Heart left ventricle (tissue), 16 donors: Measurements from ENCODE around the gene RBMS3. TPM values are rescaled to one million over a fixed set of nuclear protein-coding genes. Genes with fewer than 3 reads are reported as not detected.

ENCODE experiments used
- ATAC-seq, 4 donors: fragments of 200-7000 bp; cut with Tn5 transposase; one replicate each; pipeline ENCODE4 v1.9.1; 2020 to 2022; ENCODE audit warnings: moderate library complexity in 4 of 4, mild to moderate bottlenecking in 3 of 4, moderate number of reproducible peaks in 1 of 4
- DNase-seq, 5 donors: peaks; one replicate each; pipeline ENCODE4 v3.0.0-alpha.2; 2020
- H3K27ac ChIP-seq, 12 donors: fragments of 200-600 bp; sonication (generic) in 4 of 12; one replicate each; pipeline versions ENCODE4 v1.5.0 to v1.8.0; 2016 to 2022; ENCODE audit warnings: mild to moderate bottlenecking in 2 of 12
- H3K27me3 ChIP-seq, 9 donors: fragments of 200-600 bp; sonication (generic) in 2 of 9; one replicate each; pipeline versions ENCODE4 v1.5.1 to v1.8.0; 2016 to 2022; ENCODE audit warnings: mild to moderate bottlenecking in 3 of 9
- H3K36me3 ChIP-seq, 9 donors: fragments of 200-600 bp; sonication (generic) in 2 of 9; one replicate each; pipeline versions ENCODE4 v1.5.0 to v1.8.0; 2018 to 2022; ENCODE audit warnings: mild to moderate bottlenecking in 2 of 9
- H3K4me1 ChIP-seq, 12 donors: fragments of 200-600 bp; sonication (generic) in 4 of 12; one replicate each; pipeline versions ENCODE4 v1.5.0 to v1.8.0; 2016 to 2022; ENCODE audit warnings: mild to moderate bottlenecking in 3 of 12
- H3K4me3 ChIP-seq, 12 donors: fragments of 200-600 bp; sonication (generic) in 4 of 12; one replicate each; pipeline versions ENCODE4 v1.5.0 to v1.8.0; 2017 to 2022; ENCODE audit warnings: mild to moderate bottlenecking in 9 of 12, moderate library complexity in 4 of 12
- H3K9me3 ChIP-seq, 12 donors: fragments of 200-600 bp; sonication (generic) in 4 of 12; one replicate each; pipeline versions ENCODE4 v1.5.0 to v1.8.0; 2016 to 2022; ENCODE audit warnings: mild to moderate bottlenecking in 1 of 12
- CTCF ChIP-seq, 12 donors: fragments of 200-600 bp; sonication (generic) in 4 of 12; IDR thresholded peaks; one replicate each; pipeline versions ENCODE4 v1.5.0 to v1.8.0; 2018 to 2022; ENCODE audit warnings: antibody characterized with exemption in 12 of 12, mild to moderate bottlenecking in 5 of 12
- POLR2A ChIP-seq, 2 donors: fragments of 450-650 bp; IDR thresholded peaks; one replicate each; pipeline ENCODE4 v1.6.1; 2017; ENCODE audit warnings: antibody characterized with exemption in 2 of 2, mild to moderate bottlenecking in 2 of 2, moderate library complexity in 2 of 2
- WGBS, 4 donors: extraction: QIAGEN DNeasy Blood & Tissue Kit in 2 of 4; methylation state at CpG; one replicate each; pipeline versions ENCODE4 v1.1.5 to v1.1.7; 2013 to 2018; 5-methylcytosine and 5-hydroxymethylcytosine counted together
- intact Hi-C, 10 donors: fragments of 100-400 bp; cut with DNase I; formaldehyde crosslinking; loops; one replicate each; pipeline versions ENCODE4 v1.11.1 to v1.14.2; 2022
- polyA plus RNA-seq, 2 donors: library from polyadenylated mRNA; stranded (reverse); fragments of 200-250 nt; gene quantifications; one replicate each; pipeline ENCODE4 v1.2.3, GENCODE V29; 2013
- total RNA-seq, 9 donors: library from RNA; depleted of rRNA in 2 of 9; stranded (reverse); fragments of >200 nt in 2 of 9; fragmentation: NEBNext Ultra II Directional in 3 of 9; extraction: Animal tissue kit (Norgen Biotek cat#: 25700) in 3 of 9; gene quantifications; one replicate each; pipeline versions ENCODE4 v1.1.0 to v1.2.4, GENCODE V29; 2016 to 2023
- donor health status: ischemic (EF 13 %, LVEDD 7.1; RV severe dilation, severe dysfunction).
- donor health status: healthy with polysubstance abuse.
- donor health status: DM: no; HTN: yes; CAD: no.
- donor health status: DM: no; HTN: no; CAD: no.
- donor health status: ischemic (EF 25% LVEDD 6.9; RV normal size, moderate dysfunction).
- donor health status: ischemic (EF 25% LVEDD 5.7; RV mildly dilated, moderate dysfunction).
- donor health status: healthy.
- donor health status: DM: yes; HTN: yes; CAD: no.
- donor health status: ischemic (EF 35%, LVEDD 5.7; RV mildly dilated, moderate dysfunction).
- donor health status: nonischemic (EF 11% LVEDD 7.7; RV severe dilation, severe dysfunction).
- donor health status: DM: yes; HTN: yes; CAD: no.
- donor health status: PGD.
- donor health status: ischemic (EF 29% LVEDD 5.4; RV normal size, mild dysfunction).
- donor health status: nonischemic (EF 23%, LVEDD 6.1; RV moderate dilation, normal function).

The RBMS3 gene
- total and polyA plus RNA-seq, 11 donors, result 4.8 to 35.6 (median 26.1) TPM

- Histone ChIP-seq H3K4me3 (no peak overlapping the region), H3K36me3 (no peaks in the 10 kb centered on the region), H3K27me3 (no peaks in the 10 kb centered on the region), H3K4me1 (peaks cover 0 to 33% (median 8%) of the 10 kb centered on the region in 12 donors), H3K27ac (no peak overlapping the region), H3K9me3 (no peaks in the 10 kb centered on the region)
- 90 to 94% (median 92%) methylated on average over 2 of the region's 2 CpGs for WGBS, 4 donors
- TF ChIP-seq POLR2A (IDR thresholded peaks at IDR 0.05) (no peak), CTCF (IDR thresholded peaks at IDR 0.05) (no peak)
- intact Hi-C loops, result no loop called here
- ATAC-seq, result no peak
- no peak for DNase-seq
Measured at GRCh38 chr3:29627136-29628117, 346.6 kb downstream of the RBMS3 start.

- DNase-seq (no peak), ATAC-seq (no peak)
- no peaks in the 10 kb centered on the region for H3K9me3 ChIP-seq
- no peaks in the 10 kb centered on the region for H3K36me3 ChIP-seq
- H3K4me3 ChIP-seq, result no peak overlapping the region
- H3K4me1 ChIP-seq, result peaks cover 0 to 33% (median 8%) of the 10 kb centered on the region in 12 donors
- intact Hi-C loops, result no loop called here
- WGBS, 4 donors, result 53 to 77% (median 64%) methylated on average over 2 of the region's 2 CpGs
- no peaks in the 10 kb centered on the region for H3K27me3 ChIP-seq
- H3K27ac ChIP-seq, result no peak overlapping the region
- TF ChIP-seq POLR2A (IDR thresholded peaks at IDR 0.05), result no peak
- TF ChIP-seq CTCF (IDR thresholded peaks at IDR 0.05), result no peak
Measured at GRCh38 chr3:29628795-29629194, 347.9 kb downstream of the RBMS3 start.

GRCh38 chr3:29635888-29636287 lies 355.0 kb downstream of the RBMS3 start:
- Histone ChIP-seq H3K4me3 (no peak overlapping the region), H3K4me1 (peaks cover 0 to 39% (median 15%) of the 10 kb centered on the region in 12 donors), H3K27me3 (no peaks in the 10 kb centered on the region), H3K36me3 (no peaks in the 10 kb centered on the region), H3K9me3 (peaks cover 0 to 10% (median 2%) of the 10 kb centered on the region in 12 donors), H3K27ac (no peak overlapping the region)
- DNase-seq (no peak), ATAC-seq (no peak)
- 13 to 55% (median 23%) methylated on average over 1 of the region's 1 CpG for WGBS, 4 donors
- intact Hi-C loops, result loop anchor here in 1 of 10 donors (10.0 kb wide), 1 partner anchor 91 kb away; no protein-coding TSS in a partner anchor
- no peak for TF ChIP-seq CTCF (IDR thresholded peaks at IDR 0.05)
- TF ChIP-seq POLR2A (IDR thresholded peaks at IDR 0.05), result no peak

GRCh38 chr3:29637068-29637467 lies 356.2 kb downstream of the RBMS3 start:
- TF ChIP-seq CTCF (IDR thresholded peaks at IDR 0.05), result no peak
- ATAC-seq, result no peak
- peaks cover 0 to 50% (median 17%) of the 10 kb centered on the region in 12 donors for H3K4me1 ChIP-seq

More at GRCh38 chr3:29637068-29637467, 356.2 kb downstream of the RBMS3 start:
- 63 to 74% (median 70%) methylated on average over 3 of the region's 3 CpGs for WGBS, 4 donors
- Histone ChIP-seq H3K27ac (no peak overlapping the region), H3K27me3 (no peaks in the 10 kb centered on the region), H3K9me3 (peaks cover 0 to 10% (median 2%) of the 10 kb centered on the region in 12 donors), H3K4me3 (no peak overlapping the region), H3K36me3 (no peaks in the 10 kb centered on the region)
- peak in 4 of 5 donors; percentile 23 to 54 (median 30) for DNase-seq
- intact Hi-C loops, result loop anchor here in 1 of 10 donors (10.0 kb wide), 1 partner anchor 92 kb away; no protein-coding TSS in a partner anchor
